NB4 (cell line): ENCODE data around the gene TUBGCP3.

ENCODE experiments used
- DNase-seq: peaks from one replicate; pipeline ENCODE4 v3.0.0; 2010; ENCODE audit warnings: low read depth
- H3K4me3 ChIP-seq: one replicate; pipeline ENCODE4 v1.5.1; 2011; ENCODE audit warnings: mild to moderate bottlenecking, low read depth, low read length, moderate library complexity
- MYC ChIP-seq: IDR thresholded peaks from 2 replicates; pipeline ENCODE4 v1.6.1; 2011; ENCODE audit warnings: low read depth, low read length
- POLR2A ChIP-seq: IDR thresholded peaks from 2 replicates; pipeline ENCODE4 v1.6.1; 2011; ENCODE audit warnings: mild to moderate bottlenecking; ENCODE audit not compliant: insufficient read length; ENCODE audit errors: extremely low read depth
- TF ChIP-seq, protein P1 (sequence below): IDR thresholded peaks from one replicate; pipeline ENCODE4 v1.5.1; 2012; ENCODE audit warnings: low read depth, low read length
- TF ChIP-seq, protein P2 (sequence below): IDR thresholded peaks from 2 replicates; pipeline ENCODE4 v1.6.1; 2011; ENCODE audit warnings: low read depth, low read length

TUBGCP3 gene

DNA sequence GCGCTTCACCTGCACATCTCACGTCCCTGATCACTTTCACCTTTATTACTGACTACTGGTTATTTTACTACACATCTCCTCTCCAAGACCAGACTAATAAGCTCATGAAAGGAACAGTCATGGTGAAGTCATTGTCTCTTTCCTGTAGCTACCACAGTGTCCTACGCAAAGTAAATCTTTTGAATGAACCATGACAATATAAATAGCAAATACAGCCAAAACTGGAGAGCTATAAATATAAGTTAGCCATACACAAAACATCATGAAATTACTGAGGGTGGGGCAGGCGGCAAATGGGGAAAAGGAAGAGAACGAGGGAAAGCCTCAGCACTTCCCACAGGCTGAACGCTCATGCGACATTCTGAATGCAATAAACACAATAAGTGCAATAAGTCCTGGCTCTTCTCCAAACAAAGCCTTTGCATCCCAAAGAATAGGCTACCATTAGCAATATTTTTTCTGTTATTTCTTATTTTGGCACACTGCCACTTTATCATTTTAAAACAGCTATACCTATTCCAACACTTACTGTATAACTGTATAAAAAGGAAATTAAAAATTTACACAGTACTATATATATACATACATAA, 62.5 kb downstream of the TUBGCP3 start:
- no peak overlapping the region for H3K4me3 ChIP-seq
- TF ChIP-seq, protein P1, sequence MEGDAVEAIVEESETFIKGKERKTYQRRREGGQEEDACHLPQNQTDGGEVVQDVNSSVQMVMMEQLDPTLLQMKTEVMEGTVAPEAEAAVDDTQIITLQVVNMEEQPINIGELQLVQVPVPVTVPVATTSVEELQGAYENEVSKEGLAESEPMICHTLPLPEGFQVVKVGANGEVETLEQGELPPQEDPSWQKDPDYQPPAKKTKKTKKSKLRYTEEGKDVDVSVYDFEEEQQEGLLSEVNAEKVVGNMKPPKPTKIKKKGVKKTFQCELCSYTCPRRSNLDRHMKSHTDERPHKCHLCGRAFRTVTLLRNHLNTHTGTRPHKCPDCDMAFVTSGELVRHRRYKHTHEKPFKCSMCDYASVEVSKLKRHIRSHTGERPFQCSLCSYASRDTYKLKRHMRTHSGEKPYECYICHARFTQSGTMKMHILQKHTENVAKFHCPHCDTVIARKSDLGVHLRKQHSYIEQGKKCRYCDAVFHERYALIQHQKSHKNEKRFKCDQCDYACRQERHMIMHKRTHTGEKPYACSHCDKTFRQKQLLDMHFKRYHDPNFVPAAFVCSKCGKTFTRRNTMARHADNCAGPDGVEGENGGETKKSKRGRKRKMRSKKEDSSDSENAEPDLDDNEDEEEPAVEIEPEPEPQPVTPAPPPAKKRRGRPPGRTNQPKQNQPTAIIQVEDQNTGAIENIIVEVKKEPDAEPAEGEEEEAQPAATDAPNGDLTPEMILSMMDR = no peak
- TF ChIP-seq POLR2A (no peak), MYC (no peak)
- TF ChIP-seq, protein P2, sequence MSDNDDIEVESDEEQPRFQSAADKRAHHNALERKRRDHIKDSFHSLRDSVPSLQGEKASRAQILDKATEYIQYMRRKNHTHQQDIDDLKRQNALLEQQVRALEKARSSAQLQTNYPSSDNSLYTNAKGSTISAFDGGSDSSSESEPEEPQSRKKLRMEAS = no peak
- DNase-seq = no peak

DNA sequence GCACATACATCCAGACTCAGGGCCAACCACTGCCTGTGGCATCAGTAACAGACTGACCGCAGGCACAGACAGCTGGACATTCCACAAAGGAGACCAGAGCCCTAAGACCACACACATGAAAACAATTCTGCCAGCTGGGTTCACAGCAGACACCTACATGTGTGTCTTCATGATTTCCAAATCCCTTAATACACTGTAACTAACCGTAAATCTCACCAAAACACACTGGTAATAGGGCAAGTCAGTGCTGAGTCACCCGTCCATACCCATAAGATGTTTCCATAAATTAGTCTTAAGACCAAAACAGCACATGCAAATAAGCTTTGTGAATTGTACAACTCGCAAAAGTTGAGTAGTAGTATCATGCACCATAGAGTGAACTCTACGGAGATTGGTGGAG, 65.4 kb downstream of the TUBGCP3 start:
- TF ChIP-seq MYC (no peak), POLR2A (no peak)
- TF ChIP-seq, protein P1 = no peak
- TF ChIP-seq, protein P2 = no peak
- H3K4me3 ChIP-seq = no peak overlapping the region
- no peak for DNase-seq

DNA sequence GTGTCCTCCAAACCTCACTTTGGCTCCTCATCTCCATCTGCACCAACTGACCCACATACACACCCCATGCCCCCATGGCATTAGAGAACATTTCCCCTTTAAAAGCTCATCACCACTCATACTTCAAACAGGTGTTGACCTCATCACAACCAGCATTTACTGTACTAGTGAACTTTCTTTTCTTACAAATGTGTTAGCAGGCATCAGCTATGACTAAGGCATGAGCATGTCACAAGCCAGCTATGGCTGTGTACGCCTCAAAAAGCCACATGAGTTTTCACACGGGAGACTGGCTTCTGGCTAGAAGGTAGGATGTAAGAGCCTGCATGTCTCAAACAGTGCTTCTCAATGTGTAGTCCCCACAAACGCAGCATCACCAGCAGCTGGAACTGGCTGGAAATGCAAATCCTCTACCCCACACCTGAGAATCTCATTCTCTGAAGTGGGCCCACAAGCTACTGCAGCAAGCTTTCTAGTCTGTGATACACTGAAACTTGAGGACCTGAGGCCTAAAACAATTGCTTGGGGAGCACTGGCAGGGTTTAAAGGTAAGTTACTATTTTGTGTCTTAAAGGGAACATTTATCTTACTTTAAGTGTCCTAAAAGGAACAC, 66.8 kb downstream of the TUBGCP3 start:
- no peak for DNase-seq
- no peak overlapping the region for H3K4me3 ChIP-seq

DNA sequence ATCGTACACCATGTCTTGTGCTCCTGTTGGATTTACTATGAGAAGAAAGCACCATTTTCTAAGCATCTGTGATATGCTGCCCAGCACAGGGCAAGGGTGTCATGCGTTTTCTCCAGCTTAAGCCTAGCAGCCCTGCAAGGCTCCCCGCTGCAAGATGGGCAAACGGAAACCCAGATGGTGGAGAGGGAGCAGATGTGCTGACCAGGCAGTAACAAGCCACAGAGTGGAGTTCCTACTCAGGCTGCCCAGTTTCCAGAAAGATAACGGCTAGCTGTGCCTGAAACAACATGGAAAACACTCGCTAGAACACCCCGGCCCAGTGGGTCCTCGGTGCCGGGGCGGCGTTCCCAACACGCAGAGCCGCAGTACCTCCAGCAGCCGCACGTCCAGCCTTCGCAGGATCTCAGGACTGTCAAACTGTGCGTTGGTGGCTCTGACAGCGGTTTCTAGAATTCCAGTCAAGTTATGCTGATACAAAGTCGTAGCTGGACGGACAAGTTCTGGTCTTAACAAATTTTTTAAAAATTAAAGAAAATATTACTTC, 68.4 kb downstream of the TUBGCP3 start:
- no peak for DNase-seq
- H3K4me3 ChIP-seq = no peak overlapping the region
- TF ChIP-seq MYC = no peak
- TF ChIP-seq, protein P2 = no peak
- TF ChIP-seq, protein P1 = no peak
- TF ChIP-seq POLR2A = no peak

More for the DNA sequence above, 66.8 kb downstream of the TUBGCP3 start:
- TF ChIP-seq, protein P2 = no peak
- TF ChIP-seq POLR2A = no peak
- TF ChIP-seq, protein P1 = no peak
- no peak for TF ChIP-seq MYC

DNA sequence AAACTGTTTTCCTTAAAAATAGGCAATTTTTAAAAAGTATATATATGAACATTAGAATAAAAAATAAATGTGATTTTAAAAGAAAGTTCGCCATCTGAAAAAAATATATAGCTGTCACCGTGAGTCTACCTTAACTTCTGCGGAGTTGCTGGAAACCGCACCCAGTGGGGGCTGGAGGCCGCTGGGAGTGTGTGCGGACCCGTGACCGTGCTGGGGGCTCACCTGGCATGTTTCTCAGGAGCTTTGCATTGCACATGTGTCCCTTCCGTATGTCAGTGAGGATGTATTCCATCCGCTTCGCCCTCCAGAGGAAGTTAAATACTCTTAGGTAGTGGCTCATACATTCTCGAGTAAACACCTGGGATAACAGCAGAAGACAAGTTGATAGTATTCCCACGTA, 71.7 kb downstream of the TUBGCP3 start:
- TF ChIP-seq, protein P1 = no peak
- TF ChIP-seq POLR2A (no peak), MYC (no peak)
- TF ChIP-seq, protein P2 = no peak
- no peak overlapping the region for H3K4me3 ChIP-seq
- no peak for DNase-seq
